ENCODE measurements around the gene SLC25A36.

DNA sequence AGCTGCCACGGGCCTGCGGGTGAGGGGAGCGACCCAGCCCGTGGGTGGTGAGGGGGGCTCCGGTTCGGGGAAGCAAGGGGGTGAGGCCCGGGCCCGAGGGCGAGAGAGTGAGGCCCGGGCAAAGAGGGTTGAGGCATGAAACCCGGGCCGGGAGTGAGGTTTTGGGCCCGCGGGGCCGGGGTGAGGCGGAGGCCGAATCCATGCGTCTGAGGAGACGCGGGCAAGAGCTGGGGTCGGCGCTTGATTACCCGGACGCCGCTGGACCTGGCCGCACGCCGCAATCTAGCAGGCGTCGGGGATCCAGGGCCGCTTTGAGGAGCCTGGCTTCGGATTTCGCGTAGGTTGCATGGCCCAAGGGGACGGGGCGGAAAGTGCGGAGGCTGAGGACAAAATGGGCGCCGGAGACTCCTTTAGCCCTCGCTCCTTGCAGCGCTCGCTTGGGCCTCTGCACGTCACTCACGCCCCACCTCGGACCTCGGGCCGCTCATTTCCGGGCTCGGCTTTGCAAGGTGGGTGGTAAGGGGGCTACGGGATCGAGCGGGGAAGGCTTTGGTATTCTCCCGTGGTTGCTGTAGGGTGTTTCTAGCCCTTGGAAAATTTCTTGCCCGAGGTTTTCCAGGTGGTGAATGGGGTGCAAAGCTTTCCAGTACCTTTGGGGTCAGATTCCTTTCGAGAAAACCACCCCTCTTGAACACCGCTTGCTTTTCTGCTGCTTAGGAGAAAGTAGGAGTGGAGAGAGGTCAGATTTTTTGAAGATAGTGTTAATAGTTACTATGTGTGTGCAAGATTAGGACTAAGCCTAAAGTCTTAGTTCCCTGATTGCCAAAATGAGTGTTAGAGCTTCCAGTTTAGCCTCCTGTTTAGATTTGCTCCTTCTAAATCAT is 827 bp downstream of the SLC25A36 start:
- TF ChIP-seq CTCF (IDR thresholded peaks at IDR 0.05; ENCODE audit: low read length) (no peak), EZH2 (optimal IDR thresholded peaks at IDR 0.05; ENCODE audit: low read depth, low read length) (no peak), EZH2phosphoT487 (IDR thresholded peaks at IDR 0.05; ENCODE audit: low read length) (no peak)
